OCI-LY1 (cell line): ENCODE results near the gene XYLB.

Source experiments
- CTCF ChIP-seq: fragments of 200-600 bp; sonication (generic), shearing (Covaris generic); IDR thresholded peaks from 2 replicates; pipeline ENCODE4 v1.5.1; 2017; ENCODE audit warnings: mild to moderate bottlenecking, antibody characterized with exemption, low read length, moderate library complexity, mixed read lengths
- EZH2 ChIP-seq: fragments of 200-600 bp; sonication (generic), shearing (Covaris generic); IDR thresholded peaks from 2 replicates; pipeline ENCODE4 v1.8.0; 2017; ENCODE audit warnings: borderline replicate concordance, mixed run types, mild to moderate bottlenecking, antibody characterized with exemption, low read length, moderate library complexity, mixed read lengths

- TF ChIP-seq EZH2 (no peak), CTCF (no peak)
Measured at GRCh38 chr3:38307599-38307998, 39.0 kb upstream of the XYLB start.
